ENCODE measurements around the gene FOXP4. TPM values are rescaled to one million over a fixed set of nuclear protein-coding genes. Genes with fewer than 3 reads are reported as not detected.

FOXP4 gene
- total RNA-seq, 1 experiment from 2014 or later = 32.3 TPM

GRCh38 chr6:41576667-41577066 is 30.5 kb downstream of the FOXP4 start:
- POLR2A ChIA-PET = no interaction called here

More at GRCh38 chr6:41576667-41577066, 30.5 kb downstream of the FOXP4 start:
- Histone ChIP-seq H3K27ac (ENCODE audit: low read depth, low read length) (peak overlapping the region; percentile 63), H3K9ac (ENCODE audit: low read length) (no peak overlapping the region), H3K36me3 (ENCODE audit: control insufficient read depth in 1 of 2, insufficient read depth in 2 of 2, low read length in 2 of 2) (no peaks in the 10 kb centered on the region; a peak in 1 of 4 replicates), H3K9me3 (ENCODE audit: control insufficient read depth in 1 of 2, insufficient read depth in 1 of 2, low read depth in 1 of 2, low read length in 2 of 2) (no peaks in the 10 kb centered on the region), H3K4me3 (replicated peaks in 1 of 2; ENCODE audit: low read depth in 1 of 2, low read length in 2 of 2) (no peak overlapping the region), H3K4me2 (ENCODE audit: low read length) (no peak overlapping the region), H4K20me1 (ENCODE audit: insufficient read depth) (no peaks in the 10 kb centered on the region), H3K79me2 (ENCODE audit: insufficient read depth, low read length) (no peaks in the 10 kb centered on the region; the same call in 1 of the 2 replicates), H3K4me1 (ENCODE audit: control insufficient read depth in 1 of 2, insufficient read depth in 2 of 2, low read length in 2 of 2) (peaks cover 40 to 45% of the 10 kb centered on the region in 2 experiments), H3K27me3 (ENCODE audit: insufficient read depth, low read length) (no peaks in the 10 kb centered on the region), H2AFZ (ENCODE audit: low read depth, low read length, poor library complexity, severe bottlenecking) (no peak overlapping the region), H3K9me2 (ENCODE audit: insufficient read depth) (no peaks in the 10 kb centered on the region)
- no peak for DNase-seq (ENCODE audit: low read depth, low spot score)
- ATAC-seq = no peak
- intact Hi-C loops (cut with micrococcal nuclease) = no loop called here
- BruUV-seq (replicated peaks) = no TSS peak
- TF ChIP-seq TCF7L2 (IDR thresholded peaks at IDR 0.05; ENCODE audit: borderline replicate concordance, extremely low read depth, insufficient read depth, insufficient read length) (no peak), MAX (IDR thresholded peaks at IDR 0.05) (no peak), ZBTB33 (IDR thresholded peaks at IDR 0.05; ENCODE audit: extremely low read depth, insufficient replicate concordance, low read length) (no peak), JUND (IDR thresholded peaks at IDR 0.05) (no peak), EZH2 (IDR thresholded peaks at IDR 0.05) (no peak), ZNF274 (IDR thresholded peaks at IDR 0.05; ENCODE audit: low read depth, low read length) (no peak), YY1 (IDR thresholded peaks at IDR 0.05; ENCODE audit: extremely low read depth, insufficient replicate concordance, low read depth, low read length) (no peak), CEBPB (IDR thresholded peaks at IDR 0.05; ENCODE audit: low read depth) (no peak), REST (IDR thresholded peaks at IDR 0.05; ENCODE audit: low read depth) (no peak), SIN3A (IDR thresholded peaks at IDR 0.05; ENCODE audit: low read depth) (no peak), CTCF (IDR thresholded peaks at IDR 0.05 in 2 of 3, conservative IDR thresholded peaks at IDR 0.05 in 1 of 3; ENCODE audit: borderline replicate concordance in 1 of 3, insufficient read depth in 1 of 3, low read depth in 2 of 3, low read length in 2 of 3) (no peak), ZFX (IDR thresholded peaks at IDR 0.05) (no peak), CBX3 (IDR thresholded peaks at IDR 0.05; ENCODE audit: low read depth) (no peak), EZH2phosphoT487 (IDR thresholded peaks at IDR 0.05; ENCODE audit: borderline replicate concordance) (no peak), FOSL1 (IDR thresholded peaks at IDR 0.05; ENCODE audit: low read depth) (no peak), ELF1 (IDR thresholded peaks at IDR 0.05; ENCODE audit: borderline replicate concordance, low read depth) (no peak), POLR2AphosphoS5 (IDR thresholded peaks at IDR 0.05; ENCODE audit: low read depth, low read length) (no peak), EGR1 (IDR thresholded peaks at IDR 0.05; ENCODE audit: low read depth) (no peak), SP1 (IDR thresholded peaks at IDR 0.05; ENCODE audit: low read depth) (no peak), SRF (IDR thresholded peaks at IDR 0.05; ENCODE audit: low read depth) (no peak)
- ChIA-PET RAD21 (ENCODE audit: low non-redundant PET in 1 of 2, low total read pairs in 2 of 2, uncharacterized antibody in 2 of 2, unreplicated experiment in 2 of 2) (no interaction called here), CTCF (no interaction called here)

All from HCT116 (cell line).